HG03064 (cell line): ENCODE data around the gene RARB.

Experiments used
- ATAC-seq: cut with Tn5 transposase; IDR thresholded peaks from one replicate; pipeline ENCODE4 v1.9.1; 2021; ENCODE audit warnings: low read depth; ENCODE audit not compliant: unreplicated experiment

Gene RARB

DNA sequence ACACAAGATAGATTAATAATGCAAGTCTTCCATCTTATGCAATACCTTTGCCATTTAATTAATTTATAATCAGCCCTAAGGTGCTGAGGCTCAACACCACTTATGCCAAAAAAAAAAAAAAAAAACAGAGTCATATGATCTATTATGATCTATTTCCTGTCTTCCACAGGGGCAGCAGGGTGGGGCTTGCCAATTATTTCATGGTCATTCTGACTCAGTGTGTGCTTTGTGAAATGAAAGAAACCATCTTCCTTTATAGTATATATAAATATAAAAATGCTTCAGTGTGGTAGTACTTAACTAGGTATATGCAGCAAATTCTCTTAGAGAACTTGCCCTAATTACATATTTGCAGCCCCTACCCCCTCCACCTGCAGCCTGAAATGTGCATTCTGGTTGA lies 7.2 kb upstream of the RARB start:
- no peak for ATAC-seq

DNA sequence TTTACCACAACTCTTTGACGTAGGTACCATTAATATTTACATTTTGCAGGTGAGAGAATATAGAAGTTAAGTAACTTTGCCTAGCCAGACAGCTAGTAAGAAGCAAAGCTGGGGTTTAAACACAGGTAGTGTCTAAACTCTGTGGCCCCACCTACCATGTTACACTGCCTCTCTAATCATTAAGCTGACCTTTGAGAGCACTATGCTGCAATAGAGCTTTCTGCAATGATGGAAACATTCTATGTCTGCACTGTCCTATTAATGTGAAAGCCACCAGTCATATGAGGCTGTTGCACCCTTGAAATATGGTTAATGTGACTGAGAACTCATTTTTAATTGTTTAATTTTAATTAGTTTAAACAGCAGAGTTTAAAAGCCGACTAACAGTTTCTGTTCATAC lies 6.3 kb upstream of the RARB start:
- no peak for ATAC-seq

DNA sequence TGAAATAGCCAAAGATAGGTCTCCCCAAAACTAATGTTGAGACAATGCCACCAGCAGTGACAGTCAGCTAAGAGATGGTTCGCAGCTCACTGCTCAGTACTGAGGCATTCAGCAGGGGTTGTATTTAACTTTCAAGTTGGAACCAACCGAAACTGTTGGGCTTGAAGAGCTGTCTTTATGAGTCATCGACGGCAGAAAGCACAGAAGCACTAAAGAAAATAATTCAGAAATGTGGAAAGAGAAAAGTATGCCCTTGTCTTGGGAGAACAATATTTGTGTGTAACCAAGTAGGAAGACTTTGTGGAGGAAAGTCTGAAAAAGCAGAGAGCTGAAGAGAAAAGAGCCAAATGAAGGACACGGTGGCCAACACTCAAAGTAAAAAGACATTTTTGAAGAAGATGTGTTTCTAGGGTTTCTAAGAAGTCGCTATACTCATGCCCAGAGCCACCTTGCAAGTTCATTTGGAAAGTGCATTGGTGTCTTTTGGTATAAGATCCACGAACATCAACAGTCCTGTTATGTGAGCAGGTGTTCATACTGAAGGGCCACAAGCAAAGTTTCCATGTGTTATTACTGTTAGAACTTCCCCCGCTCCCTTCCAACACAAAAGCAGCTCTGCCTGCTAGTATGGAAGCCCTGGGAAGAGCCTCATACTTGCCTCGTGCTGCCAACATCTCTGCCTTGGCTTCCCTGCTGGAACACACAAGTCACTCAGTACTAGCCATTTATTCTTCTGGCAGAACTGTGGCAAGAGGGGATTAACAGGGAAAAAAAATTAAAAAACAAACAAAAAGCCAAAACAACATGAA lies 4.1 kb upstream of the RARB start:
- ATAC-seq: no peak

DNA sequence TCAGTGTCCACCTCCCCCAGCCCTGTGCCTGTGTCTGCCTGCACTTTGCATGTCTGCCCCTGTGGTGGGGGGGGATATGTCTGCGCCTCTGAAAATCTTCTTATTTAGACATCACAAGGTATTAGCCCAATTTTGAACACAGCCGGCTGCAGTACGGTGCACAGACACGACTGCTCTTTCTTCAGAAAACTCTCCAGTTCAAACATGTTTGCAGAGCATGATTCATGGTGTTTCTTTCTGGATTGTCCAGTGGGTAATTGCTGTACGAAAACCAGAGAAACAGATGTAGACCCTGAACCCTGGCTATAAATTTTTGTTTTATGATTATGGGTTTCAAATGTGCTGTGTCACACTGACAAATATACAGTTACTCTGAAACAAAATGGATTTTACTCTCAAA lies 3.4 kb upstream of the RARB start:
- ATAC-seq: no peak

DNA sequence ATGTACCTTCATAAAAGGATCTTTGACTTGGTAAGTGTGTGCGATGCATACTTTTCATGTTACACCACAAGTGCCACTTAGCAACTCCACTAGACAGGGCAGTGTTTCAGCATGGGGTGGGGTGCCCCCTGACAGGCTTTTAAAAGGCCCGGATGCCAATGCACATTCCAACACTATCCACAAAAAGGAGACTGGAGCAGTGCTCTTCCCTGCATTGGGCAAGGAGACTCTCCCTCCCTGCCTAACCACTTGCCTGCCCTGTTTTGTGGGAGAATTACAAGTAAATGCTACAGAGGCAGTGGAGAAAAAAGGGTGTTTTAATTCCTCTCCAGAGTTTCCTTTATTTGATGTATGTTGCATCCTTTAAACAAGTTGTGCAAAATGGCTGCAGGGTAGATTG lies 1.7 kb upstream of the RARB start:
- no peak for ATAC-seq

DNA sequence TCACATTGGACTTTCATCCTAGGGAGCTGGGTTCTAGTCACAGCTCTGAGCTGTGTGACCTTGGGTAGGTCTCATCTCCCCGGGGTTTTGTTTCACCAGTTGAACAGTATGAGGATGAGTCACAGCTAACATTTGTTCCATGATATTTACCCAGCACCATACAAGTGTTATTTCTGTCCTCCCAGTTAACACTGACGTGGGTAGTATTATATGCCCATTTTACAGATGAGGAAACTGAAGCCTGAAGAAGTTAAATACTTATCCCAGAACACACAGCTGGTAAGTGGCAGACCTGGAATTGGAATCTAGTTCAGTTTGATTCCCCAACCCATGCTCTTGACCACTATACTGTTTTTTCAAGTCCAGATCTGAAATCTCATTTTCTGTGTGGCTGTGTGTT lies 908 bp upstream of the RARB start:
- no peak for ATAC-seq

DNA sequence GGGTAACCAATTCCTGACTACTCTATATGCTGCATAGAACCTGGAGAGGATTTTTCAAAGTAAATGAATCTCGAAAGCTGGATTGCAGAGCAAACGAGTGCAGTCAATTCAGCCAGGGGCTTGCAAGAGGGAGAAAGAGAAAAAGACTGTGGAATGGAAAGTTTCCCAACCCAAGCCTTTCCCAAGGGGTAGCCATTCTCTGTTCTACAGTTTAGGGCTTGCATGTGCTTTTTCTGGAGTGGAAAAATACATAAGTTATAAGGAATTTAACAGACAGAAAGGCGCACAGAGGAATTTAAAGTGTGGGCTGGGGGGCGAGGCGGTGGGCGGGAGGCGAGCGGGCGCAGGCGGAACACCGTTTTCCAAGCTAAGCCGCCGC lies 511 bp upstream of the RARB start:
- no peak for ATAC-seq

DNA sequence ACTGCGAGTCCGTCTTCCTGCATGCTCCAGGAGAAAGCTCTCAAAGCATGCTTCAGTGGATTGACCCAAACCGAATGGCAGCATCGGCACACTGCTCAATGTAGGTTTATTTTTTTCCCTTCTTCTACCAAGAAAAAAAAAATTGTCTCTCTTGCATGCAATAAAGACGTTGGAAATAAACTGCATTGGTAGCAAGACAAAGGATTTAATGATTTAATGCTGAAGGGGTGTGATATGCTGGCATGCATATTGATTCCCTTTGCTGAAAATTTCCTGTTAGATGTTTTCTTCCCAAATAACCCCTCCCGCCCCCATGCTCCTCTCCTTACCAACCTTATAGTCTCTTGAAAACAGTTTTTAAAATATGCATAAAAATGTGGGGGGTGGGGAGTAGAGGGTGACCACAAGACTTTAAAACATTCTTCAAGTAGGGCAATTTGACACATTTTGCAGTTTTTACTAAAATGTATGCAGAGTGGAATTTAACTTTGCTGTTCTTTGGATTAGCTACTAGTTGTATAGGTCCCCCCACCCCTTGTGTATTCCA lies 799 bp downstream of the RARB start:
- ATAC-seq: no peak

DNA sequence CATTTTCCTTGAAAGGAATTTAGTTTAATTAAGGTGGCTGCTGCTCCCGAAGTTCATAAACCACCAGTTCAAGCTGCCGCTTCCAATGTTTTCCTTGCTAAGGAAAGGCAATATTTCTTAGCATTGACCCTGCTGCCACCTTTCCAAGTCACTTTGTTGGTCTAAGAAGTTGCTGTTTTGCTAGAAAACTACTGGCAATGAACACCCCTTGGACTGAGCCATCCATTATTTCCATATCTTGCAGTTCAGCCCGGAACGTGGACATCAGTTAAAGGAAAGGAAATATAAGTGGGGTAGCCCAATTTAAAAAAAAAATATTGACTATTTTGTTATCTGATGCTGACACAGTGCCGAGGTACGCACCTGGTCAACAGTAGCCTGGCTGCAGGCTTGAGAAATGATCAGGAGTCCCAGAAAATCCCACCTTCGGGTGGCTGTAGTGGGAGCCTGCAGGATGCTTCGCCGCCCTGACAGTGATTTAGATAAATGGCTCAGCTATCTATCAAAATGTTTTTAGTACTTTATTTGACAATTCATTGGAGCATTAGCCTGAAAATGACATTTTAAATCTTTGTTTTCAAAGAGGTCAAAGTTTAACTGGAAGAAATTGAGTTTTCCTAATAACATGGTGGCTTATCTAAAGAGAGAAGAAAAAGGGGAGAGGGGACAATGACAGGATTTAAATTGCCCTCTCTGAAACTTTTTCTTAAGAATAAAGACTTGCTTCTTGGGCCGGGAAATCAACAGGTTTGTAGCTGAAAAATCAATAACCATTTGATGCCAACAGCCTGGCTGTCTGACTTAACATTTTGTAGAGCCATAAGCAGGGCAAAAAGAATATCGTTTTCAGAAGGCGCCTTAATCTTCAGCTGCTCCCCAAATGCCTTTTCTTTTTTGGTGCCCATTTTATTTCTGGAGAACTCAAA lies 1.6 kb downstream of the RARB start:
- ATAC-seq: no peak

DNA sequence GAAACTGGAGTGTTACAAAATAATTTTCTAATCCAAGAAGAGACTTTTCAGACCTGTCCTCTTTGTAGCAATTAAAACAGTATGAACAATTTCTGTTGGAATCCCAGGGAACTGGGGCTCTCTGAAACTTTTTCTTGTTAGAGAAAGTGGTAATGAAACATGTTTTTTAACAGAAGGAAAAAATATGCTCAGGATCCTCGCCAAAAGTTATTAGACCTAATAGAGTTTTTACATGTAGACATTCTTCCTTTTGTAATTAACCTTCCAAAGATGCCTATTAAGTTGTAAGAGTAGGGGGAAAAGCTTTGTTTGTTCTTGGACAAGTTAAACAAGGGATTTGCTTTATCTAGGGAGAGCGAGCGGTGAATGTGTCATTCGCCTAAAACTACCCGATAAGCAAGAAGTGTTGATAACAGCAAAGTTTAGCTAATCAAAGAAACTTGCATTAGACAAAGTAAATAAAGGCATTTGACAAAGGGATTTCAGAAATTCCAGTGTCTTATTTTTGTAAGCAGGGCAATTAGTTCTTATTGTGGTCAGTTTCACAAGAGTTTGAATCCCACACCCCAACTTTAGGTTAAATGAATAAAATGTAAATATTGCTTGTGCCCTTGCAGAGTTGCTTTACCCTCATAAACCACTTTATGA lies 2.3 kb downstream of the RARB start:
- ATAC-seq: no peak

DNA sequence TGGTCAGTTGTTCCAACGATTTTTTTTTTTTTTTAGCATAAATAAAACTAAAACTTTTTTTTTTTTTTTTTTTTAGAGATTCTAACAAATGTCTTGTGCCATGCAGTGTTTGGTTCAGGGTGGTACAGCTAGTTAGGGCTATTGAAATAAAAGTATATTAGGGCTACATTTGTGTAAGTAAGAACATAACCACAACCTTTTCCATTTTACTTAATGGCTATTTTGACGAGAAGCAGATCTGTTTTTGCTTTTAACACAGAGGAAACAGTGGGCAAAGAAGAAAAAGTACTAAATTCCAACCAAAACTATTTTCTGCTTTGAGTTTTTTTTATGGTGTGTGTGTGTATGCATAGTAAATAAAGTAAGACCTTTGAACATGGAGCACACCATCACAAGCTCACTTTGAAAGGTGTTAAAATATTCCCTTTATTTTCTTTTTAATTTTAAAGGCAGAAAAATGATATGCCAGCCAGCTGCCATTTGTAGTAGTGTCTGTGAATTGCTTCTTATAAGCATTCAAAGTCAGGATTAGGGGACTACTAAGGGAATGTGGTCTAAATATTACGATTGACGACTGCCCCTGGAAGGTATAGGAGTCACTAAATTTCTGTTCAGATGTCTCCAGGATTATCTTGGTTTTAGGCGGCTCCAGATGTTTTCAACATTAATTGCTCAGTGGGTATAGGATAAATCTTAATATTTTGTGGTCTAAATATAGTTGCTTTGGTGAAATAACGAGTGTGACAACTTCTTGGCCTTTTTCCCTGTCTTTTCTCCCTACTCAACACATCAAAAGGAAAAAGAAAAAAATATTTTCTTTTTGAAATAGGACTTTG lies 3.1 kb downstream of the RARB start:
- no peak for ATAC-seq

DNA sequence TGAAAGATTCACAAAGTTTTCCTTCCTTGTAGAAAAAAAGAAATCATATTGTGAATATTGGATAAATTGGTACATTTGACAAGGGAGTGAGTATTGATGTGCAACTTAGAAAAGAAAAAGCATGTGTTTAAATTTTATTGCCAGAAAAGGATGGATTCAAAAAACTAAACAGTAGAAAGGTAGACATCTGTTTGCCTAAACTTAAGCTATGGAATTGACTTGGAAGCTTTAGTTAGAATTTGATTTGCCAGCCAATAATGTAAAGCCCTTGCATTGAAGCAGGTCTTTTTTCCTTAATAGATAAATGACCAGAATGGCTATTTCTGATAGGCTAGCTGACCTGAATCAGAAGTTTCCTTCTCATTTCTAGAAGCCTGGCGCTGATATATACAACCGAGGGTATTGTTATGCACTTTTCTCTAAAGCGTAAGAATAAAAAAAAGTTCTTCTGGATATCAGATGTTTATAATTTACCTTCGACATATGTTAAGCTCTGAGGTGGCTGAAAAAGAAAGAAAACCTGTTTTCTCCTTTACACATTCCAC lies 4.2 kb downstream of the RARB start:
- no peak for ATAC-seq

DNA sequence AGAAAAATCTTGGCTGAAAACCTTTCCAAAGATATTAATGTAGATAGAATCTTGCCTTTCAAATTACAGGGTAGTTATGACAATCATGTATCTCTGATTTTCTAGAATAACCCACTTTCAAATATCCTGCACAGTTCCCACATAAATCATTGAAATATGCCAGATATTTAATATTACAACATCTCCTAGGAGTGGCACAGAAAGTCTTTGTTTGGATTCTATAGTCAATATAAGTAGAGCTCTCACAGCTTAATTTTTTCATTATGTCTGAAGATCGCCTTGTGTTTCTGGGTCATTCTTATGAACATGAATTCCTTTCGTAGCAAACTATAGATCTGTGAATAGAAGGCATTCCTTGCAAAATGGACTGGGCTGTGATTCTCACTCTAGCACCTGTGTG lies 5.0 kb downstream of the RARB start:
- ATAC-seq: no peak

DNA sequence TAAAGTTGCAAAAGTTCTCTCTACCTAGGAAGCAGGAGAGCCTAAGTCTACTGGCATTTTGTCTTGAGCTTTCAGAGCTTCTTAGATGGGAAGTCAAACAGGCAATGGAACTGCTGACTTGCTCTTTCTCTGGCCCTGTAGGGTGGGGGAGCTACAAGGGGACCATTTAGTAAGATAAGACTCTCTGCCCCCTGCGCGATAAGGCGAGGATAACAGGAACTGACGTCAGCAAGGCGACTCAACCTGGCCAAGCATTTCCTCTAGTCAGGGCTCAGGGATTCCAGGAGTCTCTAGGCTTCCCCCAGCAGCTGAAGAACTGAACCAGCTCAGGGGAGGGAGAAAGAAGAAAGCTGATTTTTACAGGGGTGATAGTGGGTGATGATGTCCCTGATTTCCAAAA lies 5.8 kb downstream of the RARB start:
- ATAC-seq: no peak

DNA sequence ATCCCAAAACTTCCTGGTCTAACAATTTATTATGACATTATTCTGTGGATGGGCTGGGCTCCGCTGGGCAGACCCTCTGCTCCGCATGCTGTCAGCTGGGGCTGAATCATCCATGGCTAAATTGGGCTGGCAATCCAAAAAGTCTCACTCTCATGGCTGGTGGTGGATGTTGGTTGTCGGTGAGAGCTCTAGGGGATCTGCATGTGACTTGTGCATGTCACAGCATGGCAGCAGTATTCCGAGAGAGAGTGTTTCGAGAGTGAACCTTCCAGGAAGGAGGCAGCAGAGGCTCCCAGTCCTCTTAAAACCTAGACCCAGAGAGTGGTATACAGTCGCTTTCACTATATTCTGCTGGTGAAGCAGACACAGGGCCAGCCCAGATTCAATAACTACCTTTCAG lies 9.9 kb downstream of the RARB start:
- ATAC-seq: no peak

DNA sequence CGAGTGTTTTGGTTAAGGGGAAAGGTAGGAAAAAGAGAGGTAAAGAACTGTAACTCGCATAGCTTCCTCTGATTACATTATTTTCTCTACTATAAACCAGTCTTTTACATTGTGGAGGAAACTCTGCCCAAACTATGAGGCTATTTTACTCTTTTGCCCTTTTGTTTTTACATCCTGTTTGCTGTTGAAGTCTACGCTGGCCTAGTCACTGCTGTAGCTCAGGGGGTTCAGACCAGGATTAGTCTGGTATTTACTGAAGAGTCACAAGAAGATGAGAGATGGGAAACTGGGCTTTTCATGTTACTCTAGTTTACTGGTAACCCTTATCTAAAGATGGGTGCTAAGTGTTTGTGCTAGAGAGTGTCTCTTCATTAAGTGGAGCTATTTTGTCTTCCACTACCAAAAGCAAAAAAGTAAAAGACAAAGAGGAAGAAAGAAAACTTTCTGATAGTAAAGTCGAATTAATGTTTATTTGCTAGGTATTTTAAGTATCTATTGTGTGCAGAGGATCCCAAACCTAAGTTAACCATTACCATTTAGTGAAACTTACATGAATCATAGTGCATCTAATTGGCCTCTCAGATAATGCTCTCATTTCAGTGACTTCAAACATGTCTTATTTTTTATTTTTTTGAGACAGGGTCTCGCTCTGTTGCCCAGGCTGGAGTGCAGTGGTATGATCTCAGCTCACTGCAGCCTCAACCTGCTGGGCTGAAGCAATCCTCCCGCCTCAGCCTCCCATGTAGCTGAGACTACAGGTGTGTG lies 10.9 kb downstream of the RARB start:
- ATAC-seq: no peak

DNA sequence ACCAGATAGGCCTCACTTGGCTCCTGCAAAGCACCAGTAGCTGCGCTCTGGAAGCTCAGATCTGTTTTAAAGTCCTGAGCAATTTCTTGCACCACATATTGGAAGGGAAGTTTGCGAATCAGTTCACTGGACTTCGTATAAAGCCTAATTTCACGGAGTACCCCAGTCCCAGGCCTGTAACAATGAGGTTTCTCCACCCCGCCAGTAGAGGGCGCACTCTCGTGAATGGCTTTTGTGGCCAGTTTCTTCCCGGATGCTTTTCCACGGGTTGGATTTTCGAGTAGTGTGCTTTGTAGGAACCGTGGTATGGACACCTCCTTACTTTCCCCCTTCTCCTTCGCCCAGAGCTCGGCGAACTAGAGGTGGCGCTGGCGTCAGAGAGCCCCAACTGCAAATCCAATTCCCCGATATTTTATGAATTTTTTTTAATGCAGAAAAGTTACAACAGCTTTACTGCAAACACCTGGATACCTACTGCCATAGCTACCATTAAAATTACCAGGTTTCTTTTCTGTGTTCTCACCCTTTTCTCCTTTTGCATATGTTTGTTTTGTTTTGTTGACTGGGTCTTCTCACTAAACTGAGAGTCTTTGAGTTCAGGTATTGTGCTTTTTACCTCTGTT lies 13.3 kb downstream of the RARB start:
- ATAC-seq: no peak

DNA sequence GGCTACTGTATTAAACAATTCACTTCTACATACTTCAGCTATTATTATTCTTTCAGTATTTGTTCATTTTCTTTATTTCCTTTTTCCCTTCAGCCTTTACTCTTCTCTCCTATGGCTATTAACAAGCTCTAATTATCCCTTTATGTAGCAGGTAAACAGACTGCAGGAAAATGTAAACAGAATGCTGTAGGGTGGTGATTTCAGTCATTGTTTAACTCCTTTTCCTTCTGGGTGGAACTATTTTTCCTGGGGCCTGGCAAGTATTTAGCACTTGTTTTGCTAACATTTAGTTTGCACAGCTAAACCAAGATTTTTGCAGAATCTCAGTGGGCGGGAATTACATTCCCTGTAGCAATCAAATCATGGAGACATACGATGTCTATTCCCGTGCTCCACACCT lies 14.4 kb downstream of the RARB start:
- ATAC-seq: no peak

DNA sequence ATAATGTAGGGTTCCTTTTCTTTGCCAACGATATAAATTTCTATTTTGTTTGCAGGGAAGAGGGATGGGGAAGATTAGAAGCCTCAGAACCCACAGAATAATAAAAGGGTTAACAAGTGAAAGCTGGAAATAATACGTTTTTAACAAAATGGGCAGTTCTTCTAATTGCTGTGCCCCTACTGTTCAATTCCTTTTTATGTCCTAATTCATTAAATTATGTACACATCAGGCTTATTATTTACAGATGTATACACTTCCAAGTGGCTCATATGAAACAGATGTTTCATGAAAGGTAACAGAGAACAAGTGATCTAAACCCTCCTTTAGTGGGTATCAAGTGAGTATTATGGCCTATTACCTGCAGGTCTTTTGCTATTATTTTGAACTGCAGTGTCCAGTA lies 16.2 kb downstream of the RARB start:
- ATAC-seq: no peak
